Stimulated activated naive CD4-positive, alpha-beta T cell treated with Interleukin-2 at 50 U/mL for 16 hours (primary cell): ENCODE results near the gene REG1A.

Source experiments
- DNase-seq: peaks from one replicate; lab custom pipeline; 2025; lab: John Stamatoyannopoulos, UW

REG1A gene

DNA sequence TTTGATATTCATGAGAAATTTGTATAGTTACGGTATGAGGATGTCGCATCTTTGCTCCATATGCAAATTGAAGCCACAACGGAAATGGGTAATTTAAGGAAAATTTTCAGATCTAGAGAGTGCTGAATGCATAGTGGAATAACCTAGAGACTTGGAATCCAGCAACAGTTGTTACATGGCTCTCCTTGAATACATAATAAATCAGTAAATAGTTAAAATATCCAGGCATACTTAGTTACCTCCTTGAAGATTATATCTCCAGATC is 5.4 kb downstream of the REG1A start:
- DNase-seq = no peak

- no peak for DNase-seq
Observed at GRCh38 chr2:79128406-79128805, 8.1 kb downstream of the REG1A start.

DNA sequence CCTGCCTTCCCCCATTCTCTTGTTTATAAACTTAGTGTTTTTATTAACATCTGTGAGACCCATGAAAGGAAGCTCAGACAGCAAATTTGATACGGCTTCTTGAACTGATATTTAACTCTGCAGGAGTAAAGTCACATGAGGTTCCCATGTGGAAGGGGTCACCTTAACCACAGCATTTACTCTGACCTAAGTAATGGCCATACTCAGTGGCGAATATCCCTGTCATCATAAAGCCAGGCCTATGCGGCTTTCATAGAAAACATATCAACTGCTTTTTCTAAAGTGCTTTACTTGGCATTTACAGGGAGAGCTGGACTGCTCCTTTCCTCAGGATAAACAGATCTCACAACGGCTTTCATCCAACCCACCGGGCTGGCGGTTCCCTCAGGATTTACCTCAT is 9.0 kb downstream of the REG1A start:
- DNase-seq = no peak

DNA sequence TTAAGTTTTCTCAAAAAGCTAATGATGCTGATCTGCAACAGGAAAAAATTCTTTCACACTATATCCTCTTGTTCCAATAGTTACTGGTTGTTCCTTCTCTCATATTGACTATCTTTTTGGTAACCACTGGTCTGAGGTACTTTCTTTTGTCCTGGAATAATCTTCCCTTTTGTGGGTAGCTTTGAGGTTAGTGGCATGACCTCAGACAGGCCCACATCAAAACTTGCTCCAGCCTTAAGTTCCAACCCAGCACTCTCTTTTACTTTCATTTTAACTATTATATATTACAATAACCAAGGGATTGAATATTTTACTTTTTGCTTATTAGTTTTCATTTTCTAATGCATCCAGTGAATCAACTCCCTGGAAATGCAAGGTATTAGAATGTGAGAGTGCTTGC is 9.5 kb downstream of the REG1A start:
- no peak for DNase-seq

DNA sequence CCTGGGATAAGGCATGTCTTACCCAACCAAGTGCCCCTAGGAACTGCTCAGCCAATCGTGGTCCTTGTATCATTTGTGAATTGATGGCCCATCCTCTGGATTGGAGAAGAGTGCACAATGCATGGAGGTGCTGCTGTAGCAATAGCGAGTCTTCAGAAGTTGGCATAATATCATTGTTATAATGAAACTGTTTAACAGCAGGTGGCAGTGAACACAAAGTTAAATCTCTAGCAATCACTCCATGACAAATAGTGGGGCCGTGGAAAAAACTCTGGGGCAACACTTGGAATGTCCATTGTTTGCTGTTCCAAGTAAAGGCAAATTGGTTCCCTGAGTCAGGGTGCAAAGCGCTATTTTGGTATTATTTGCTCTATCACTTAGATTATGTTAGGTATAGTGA is 11.4 kb downstream of the REG1A start:
- no peak for DNase-seq

DNA sequence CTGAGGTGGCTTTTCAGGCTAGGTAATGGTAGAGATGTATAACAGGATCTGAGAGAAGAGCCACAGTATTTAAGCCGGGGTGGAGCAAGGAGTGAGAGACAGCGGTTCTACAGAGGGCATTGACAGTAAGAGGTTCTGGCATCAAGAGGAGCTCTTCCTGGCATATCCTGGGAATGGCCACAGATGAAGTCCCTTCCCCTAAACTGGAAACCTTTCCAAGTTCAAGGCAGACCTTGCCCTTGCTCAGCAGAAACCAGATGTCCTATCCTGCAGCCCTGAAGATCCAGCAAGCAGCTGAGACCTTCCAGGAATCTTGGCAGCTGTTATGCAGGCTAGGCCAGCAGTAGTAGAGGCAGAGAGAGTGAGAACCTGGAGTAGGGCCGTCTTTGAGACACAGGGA is 18.1 kb downstream of the REG1A start:
- DNase-seq = no peak

GRCh38 chr2:79139423-79139822 is 19.1 kb downstream of the REG1A start:
- DNase-seq = no peak

DNA sequence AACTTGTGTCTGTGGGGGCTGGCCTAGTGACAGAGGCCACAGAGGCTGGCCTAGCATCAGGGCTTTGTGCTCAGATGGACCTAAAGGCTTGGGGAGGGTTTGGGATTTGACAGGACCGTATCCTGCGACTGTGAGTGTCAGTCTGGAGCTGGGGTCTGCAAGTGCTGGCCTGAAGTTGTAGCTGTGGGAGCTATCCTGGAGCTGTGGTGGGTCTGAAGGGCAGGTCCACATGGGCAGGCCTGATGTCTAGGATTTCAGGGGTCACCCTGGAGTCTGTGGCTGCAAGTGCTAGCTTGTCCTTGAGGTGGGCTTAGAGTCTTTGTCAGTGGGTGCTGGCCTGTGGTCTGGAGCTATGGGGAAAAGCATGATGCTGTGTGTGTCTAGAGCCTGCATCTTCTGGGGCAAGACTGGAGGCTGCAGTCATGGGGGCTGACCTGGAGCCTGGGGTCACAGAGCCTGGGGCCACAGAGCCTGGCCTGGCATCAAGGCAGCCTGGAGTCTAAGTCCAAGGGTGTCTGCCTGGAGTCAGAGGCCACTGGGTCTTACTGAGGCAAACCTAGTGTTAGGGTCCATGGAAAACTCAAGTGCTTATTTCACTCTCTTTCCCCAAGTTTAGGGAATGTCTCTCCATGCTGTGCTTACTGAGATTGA is 35.7 kb downstream of the REG1A start:
- no peak for DNase-seq

DNA sequence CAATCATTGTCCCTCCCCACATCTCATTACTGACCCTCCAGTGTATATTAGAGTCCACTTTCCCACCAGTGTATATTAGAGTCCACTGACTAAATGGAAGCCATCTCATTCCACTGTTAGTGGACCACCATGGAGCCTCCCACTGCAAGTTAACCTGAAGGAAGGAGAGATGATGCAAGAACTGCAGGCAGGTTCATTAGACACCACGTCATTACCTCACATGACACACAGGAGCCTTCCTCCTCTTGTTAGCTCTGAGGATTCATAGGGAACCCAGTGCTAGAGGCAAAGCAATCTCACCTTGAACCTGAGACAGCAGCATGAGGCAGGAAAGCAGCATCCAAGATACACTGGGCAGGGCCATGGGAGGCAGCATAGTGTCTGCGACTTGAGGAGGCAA is 38.7 kb downstream of the REG1A start:
- no peak for DNase-seq

- no peak for DNase-seq
Observed at GRCh38 chr2:79159653-79160052, 39.4 kb downstream of the REG1A start, which contains the start of gene REG3A. REG3A (minus strand) TSS chr2:79159753; CDS start chr2:79159405, 348 bp downstream.

DNA sequence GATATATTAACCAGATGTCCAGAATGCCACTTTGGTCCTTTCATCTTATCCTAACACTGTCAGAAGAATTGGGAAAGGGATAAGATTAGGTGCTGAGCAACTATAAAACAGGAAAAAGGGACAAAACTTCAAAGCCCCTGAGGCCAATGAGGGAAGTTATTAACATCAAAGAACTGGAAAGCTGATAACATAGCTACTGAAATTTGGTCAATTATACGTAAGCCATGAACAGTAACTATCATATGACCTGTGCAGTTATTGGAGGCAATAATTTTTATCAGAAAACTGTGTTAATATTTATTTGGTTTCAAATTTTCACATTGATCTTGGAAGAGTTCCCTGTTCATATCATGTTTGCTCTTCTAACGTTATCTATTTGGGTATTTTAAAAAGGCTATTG is 41.8 kb downstream of the REG1A start:
- no peak for DNase-seq

GRCh38 chr2:79162801-79163200 is 42.5 kb downstream of the REG1A start:
- no peak for DNase-seq

- DNase-seq = no peak
Observed at GRCh38 chr2:79171348-79171958, 51.2 kb downstream of the REG1A start.
